HFF-Myc (cell line): ENCODE data around the gene ARHGAP44.

ENCODE experiments used
- DNase-seq: peaks from one replicate; pipeline ENCODE4 v3.0.0-alpha.2; 2011; ENCODE audit warnings: low read depth; ENCODE audit errors: extremely low read depth
- H3K4me3 ChIP-seq: replicated peaks from 2 replicates; pipeline ENCODE4 v1.5.1; 2011; ENCODE audit warnings: low read depth, mild to moderate bottlenecking, control low read depth, low read length
- TF ChIP-seq, protein P1 (sequence below): IDR thresholded peaks from 2 replicates; pipeline ENCODE4 v1.5.1; 2012; ENCODE audit warnings: mild to moderate bottlenecking, low read depth, low read length, control low read depth; ENCODE audit errors: missing control alignments

Gene ARHGAP44

DNA sequence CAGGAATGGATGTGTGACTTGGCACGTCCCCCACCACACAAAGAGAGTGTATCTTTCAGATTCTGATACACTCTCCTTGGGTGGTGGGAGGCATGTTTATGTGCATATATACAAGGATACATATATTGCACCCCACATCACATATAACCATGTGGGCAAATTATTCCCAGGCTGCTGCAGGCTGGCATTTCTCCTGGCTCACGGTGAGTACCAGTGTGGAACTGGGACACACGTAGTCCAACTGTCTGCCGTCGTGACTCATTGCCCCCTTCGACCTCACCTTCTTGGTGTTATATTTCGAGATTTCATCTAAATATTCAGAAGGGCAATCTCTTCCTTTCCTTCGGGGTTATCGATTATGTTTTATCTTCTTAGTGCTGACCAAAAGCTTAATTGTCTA is 24.4 kb downstream of the ARHGAP44 start:
- TF ChIP-seq, protein P1, sequence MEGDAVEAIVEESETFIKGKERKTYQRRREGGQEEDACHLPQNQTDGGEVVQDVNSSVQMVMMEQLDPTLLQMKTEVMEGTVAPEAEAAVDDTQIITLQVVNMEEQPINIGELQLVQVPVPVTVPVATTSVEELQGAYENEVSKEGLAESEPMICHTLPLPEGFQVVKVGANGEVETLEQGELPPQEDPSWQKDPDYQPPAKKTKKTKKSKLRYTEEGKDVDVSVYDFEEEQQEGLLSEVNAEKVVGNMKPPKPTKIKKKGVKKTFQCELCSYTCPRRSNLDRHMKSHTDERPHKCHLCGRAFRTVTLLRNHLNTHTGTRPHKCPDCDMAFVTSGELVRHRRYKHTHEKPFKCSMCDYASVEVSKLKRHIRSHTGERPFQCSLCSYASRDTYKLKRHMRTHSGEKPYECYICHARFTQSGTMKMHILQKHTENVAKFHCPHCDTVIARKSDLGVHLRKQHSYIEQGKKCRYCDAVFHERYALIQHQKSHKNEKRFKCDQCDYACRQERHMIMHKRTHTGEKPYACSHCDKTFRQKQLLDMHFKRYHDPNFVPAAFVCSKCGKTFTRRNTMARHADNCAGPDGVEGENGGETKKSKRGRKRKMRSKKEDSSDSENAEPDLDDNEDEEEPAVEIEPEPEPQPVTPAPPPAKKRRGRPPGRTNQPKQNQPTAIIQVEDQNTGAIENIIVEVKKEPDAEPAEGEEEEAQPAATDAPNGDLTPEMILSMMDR = no peak
- H3K4me3 ChIP-seq = no peak overlapping the region
- no peak for DNase-seq

DNA sequence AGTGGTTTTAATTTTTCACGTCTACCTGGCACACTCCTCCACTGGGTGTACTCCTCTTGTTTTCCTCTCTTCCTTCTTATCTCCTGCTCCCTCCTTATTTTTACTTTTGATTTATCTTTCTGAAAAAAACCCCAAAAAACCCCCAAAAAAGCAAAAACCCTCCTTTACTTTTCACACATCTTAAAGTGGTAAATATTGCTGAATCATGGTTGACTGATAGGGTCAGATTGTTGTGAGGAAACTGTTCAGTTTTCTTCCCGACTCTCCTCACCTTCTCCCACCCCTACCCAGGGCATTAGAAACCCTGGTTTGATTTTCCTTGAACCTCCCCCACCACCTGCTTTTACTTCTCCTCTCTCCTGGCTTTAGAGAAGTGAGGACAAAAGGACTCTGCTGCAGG is 25.4 kb downstream of the ARHGAP44 start:
- DNase-seq = no peak
- TF ChIP-seq, protein P1 = no peak
- no peak overlapping the region for H3K4me3 ChIP-seq

DNA sequence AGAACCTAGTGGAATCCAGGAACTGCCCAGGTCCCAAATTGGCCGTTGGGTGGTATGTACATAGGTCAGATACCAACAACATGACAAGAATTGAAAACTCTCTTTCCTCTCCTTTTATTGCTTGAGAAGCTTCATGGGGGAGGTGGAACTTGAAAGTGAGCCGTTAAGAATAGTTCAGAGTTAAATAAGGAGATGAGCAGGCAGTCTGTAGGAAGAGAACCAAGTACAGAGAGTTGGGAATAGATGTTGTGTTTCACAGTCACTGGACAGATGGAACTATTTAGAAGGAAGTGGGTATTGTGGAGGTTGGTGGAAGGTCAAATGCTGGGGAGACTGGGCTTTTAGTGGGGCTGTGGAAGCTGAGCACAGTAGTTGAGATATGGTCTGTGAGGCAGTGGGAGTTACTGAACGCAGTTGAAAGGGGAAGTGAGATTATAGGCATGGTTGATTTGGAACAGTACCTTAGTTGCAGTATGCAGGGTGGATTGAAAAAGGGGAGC is 26.4 kb downstream of the ARHGAP44 start:
- TF ChIP-seq, protein P1 = no peak
- H3K4me3 ChIP-seq = no peak overlapping the region
- no peak for DNase-seq

DNA sequence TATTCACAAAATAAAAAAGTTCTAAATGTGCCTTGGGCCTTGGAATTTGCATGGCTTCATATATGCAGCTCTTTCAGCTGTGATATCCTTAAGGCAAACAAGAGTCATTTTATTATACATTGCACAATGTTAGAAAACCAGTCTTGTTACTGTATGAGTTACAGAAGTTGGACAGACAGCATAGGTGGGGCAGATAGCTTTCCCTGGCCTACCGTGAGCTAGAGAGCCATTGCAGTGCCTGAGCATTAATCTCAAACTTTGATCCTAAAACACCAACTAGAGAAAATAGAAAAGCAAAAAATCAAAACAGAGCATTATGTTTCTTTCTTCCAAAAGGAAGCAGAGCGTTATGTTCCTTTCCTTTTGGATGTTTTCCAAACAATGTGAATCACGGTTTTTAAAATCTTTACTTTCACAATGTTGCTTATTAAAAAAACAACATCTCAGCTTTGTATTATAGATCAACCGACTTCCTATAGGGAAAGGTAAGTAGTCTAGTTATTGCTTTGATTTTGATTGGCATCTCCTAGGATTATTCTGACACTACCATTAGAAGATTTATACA is 32.2 kb downstream of the ARHGAP44 start:
- TF ChIP-seq, protein P1 = no peak
- no peak overlapping the region for H3K4me3 ChIP-seq
- DNase-seq = no peak

DNA sequence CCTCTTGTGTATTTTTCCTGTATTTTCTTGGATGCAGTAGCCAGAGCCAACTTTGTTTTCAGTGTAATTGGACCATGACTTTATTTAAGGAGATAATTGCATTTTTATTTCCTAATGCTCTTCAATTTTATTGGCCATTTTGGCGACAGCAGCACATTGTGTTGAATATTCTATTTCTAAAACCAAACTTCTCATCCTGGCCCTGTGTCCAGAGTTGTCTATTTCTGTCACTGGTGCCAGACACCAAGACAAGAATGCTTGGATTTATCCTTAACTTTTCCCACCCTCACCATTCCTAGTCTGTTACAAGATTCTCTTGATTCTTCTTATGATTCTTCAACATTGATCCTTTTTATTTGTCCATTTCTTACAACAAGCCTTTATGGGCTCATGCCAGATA is 37.1 kb downstream of the ARHGAP44 start:
- H3K4me3 ChIP-seq = no peak overlapping the region
- TF ChIP-seq, protein P1 = no peak
- DNase-seq = no peak

DNA sequence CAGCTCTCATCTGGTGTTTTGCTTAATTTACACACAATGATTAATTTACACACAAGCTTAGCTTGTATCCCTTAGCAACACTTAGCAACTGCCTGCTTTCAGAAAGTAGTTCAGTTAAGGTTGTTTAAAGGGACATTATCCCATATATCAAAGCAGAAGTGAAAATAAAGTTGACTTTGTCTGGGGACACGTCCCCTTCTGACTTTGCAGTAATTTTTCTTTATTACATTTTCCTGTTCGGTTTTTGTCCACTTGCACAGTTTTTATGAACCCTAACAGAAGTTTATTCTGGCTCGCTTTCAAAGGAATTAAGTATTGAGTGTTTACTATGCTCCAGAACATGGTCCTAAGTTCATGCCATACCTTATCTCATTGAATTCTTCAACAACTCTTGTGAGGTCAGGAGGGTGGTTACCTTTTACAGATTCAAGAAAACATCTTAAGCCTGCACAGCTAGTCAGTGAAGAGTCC is 41.5 kb downstream of the ARHGAP44 start:
- no peak overlapping the region for H3K4me3 ChIP-seq
- TF ChIP-seq, protein P1 = no peak
- no peak for DNase-seq

DNA sequence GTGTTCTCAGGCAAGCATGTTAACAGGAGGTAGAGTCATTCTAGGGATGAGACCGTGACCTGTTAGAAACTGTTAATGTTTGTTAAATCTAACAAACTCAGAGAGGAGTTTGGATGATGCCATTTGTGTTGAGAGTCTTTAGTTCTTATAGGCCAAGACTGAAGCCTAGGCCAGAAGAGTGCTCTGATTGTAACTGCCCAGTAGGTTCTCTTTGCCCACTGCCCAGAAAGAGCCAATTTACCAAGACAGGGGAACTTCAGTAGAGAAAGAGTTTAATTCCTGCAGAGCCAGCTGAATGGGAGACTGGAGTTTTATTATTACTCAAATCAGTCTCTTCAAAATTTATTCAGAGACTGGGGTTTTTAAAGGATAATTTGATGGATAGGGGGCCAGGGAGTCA is 42.5 kb downstream of the ARHGAP44 start:
- no peak overlapping the region for H3K4me3 ChIP-seq
- TF ChIP-seq, protein P1 = no peak
- no peak for DNase-seq
